DOHH2 (cell line): ENCODE measurements around the gene CDHR2.

Source experiments
- CTCF ChIP-seq: fragments of 200-600 bp; sonication (generic); IDR thresholded peaks from one replicate; pipeline ENCODE4 v1.5.1; 2014; ENCODE audit warnings: antibody characterized with exemption, mild to moderate bottlenecking, low read depth, low read length; ENCODE audit not compliant: poor library complexity, severe bottlenecking
- EZH2phosphoT487 ChIP-seq: fragments of 200-600 bp; sonication (generic); IDR thresholded peaks from 2 replicates; pipeline ENCODE4 v1.6.1; 2017; ENCODE audit warnings: borderline replicate concordance, mild to moderate bottlenecking, antibody characterized with exemption, low read length, moderate library complexity, mixed read lengths

DNA sequence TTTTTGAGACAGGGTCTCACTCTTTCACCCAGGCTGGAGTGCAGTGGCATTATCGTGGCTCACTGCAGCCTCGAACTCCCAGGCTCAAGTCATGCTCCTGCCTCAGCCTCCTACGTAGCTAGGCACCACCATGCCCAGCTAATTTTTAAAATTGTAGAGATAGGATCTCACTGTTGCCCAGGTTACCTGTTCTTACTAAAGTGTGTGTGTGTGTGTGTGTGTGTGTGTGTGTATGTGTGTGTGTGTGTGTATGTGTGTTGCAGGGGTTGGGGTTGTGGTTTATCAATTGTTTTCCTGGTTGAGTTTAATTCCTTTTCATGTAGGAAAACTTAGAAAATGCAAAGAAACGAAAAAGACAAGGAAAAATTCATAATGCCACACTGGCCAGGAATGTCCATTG, 33.7 kb upstream of the CDHR2 start:
- TF ChIP-seq CTCF (no peak), EZH2phosphoT487 (no peak)
